Hepatocyte (in vitro differentiated cells): ENCODE measurements around the gene TUBB2A. TPM values are rescaled to one million over a fixed set of nuclear protein-coding genes. Genes with fewer than 3 reads are reported as not detected.

Experiments used
- DNase-seq: peaks from one replicate; pipeline ENCODE4 v3.0.0-alpha.2; 2016; ENCODE audit warnings: low spot score
- H2AFZ ChIP-seq: fragments of 200-600 bp; sonication (generic); 2 replicates; pipeline ENCODE4 v1.6.0; 2016; ENCODE audit warnings: antibody characterized with exemption, mild to moderate bottlenecking
- H3K27ac ChIP-seq: fragments of 200-600 bp; sonication (generic); 2 replicates; pipeline ENCODE4 v1.5.1; 2016; ENCODE audit warnings: mild to moderate bottlenecking
- H3K27me3 ChIP-seq: fragments of 200-600 bp; sonication (generic); 2 replicates; pipeline ENCODE4 v1.6.1; 2016
- H3K36me3 ChIP-seq: fragments of 200-600 bp; sonication (generic); replicated peaks from 2 replicates; pipeline ENCODE4 v1.5.1; 2016; ENCODE audit warnings: low read depth; ENCODE audit not compliant: insufficient read depth
- H3K4me1 ChIP-seq: fragments of 200-600 bp; sonication (generic); 2 replicates; pipeline ENCODE4 v1.5.1; 2016; ENCODE audit warnings: mild to moderate bottlenecking, moderate library complexity; ENCODE audit not compliant: insufficient read depth
- H3K4me2 ChIP-seq: fragments of 200-600 bp; sonication (generic); 2 replicates; pipeline ENCODE4 v1.6.0; 2016
- H3K4me3 ChIP-seq: fragments of 200-600 bp; sonication (generic); 2 replicates; pipeline ENCODE4 v1.5.1; 2016; ENCODE audit warnings: mild to moderate bottlenecking
- H3K79me2 ChIP-seq: fragments of 200-600 bp; sonication (generic); 2 replicates; pipeline ENCODE4 v1.6.0; 2017; ENCODE audit warnings: mild to moderate bottlenecking
- H3K9me2 ChIP-seq: fragments of 200-600 bp; sonication (generic); replicated peaks from 2 replicates; pipeline ENCODE4 v1.6.0; 2017; ENCODE audit warnings: mild to moderate bottlenecking; ENCODE audit not compliant: insufficient read depth
- H3K9me3 ChIP-seq: fragments of 200-600 bp; sonication (generic); 2 replicates; pipeline ENCODE4 v1.5.1; 2016; ENCODE audit warnings: low read depth, mild to moderate bottlenecking
- H4K20me1 ChIP-seq: fragments of 200-600 bp; sonication (generic); 2 replicates; pipeline ENCODE4 v1.6.0; 2016; ENCODE audit warnings: mild to moderate bottlenecking; ENCODE audit not compliant: insufficient read depth, poor library complexity, severe bottlenecking
- CTCF ChIP-seq: fragments of 200-600 bp; sonication (generic); IDR thresholded peaks from 2 replicates; pipeline ENCODE4 v1.5.1; 2016; ENCODE audit warnings: antibody characterized with exemption, mild to moderate bottlenecking; ENCODE audit not compliant: poor library complexity
- EZH2 ChIP-seq: fragments of 200-600 bp; sonication (generic); IDR thresholded peaks from 2 replicates; pipeline ENCODE4 v1.6.1; 2016; ENCODE audit warnings: antibody characterized with exemption, mild to moderate bottlenecking, borderline replicate concordance
- EZH2phosphoT487 ChIP-seq: fragments of 200-600 bp; sonication (generic); IDR thresholded peaks from one replicate; pipeline ENCODE4 v1.6.1; 2018; ENCODE audit warnings: antibody characterized with exemption, mild to moderate bottlenecking, low read depth, moderate library complexity; ENCODE audit not compliant: unreplicated experiment, severe bottlenecking
- WGBS: methylation state at CpG from one replicate; pipeline ENCODE4 v1.1.6; 2016; ENCODE audit warnings: low lambda C conversion rate; ENCODE audit errors: missing lambda C conversion rate; 5-methylcytosine and 5-hydroxymethylcytosine counted together
- polyA plus RNA-seq: library from polyadenylated mRNA; unstranded; fragments of >200 nt; fragmentation: Nextera tagmentation; extraction: Ambion mirVana; gene quantifications from 2 replicates; pipeline ENCODE4 v1.2.1, GENCODE V29; 2016
- total RNA-seq: library from RNA; depleted of rRNA; stranded (reverse); fragments of >200 nt; gene quantifications from 2 replicates; pipeline ENCODE4 v1.2.3, GENCODE V29; 2014

The TUBB2A gene
- total and polyA plus RNA-seq, 2 experiments from 2014 or later = 115 to 183 TPM

- Histone ChIP-seq H4K20me1 (no peaks in the 10 kb centered on the region), H3K4me2 (no peak overlapping the region), H3K27me3 (no peaks in the 10 kb centered on the region), H3K4me1 (no peaks in the 10 kb centered on the region), H3K9me2 (no peaks in the 10 kb centered on the region), H3K27ac (peak overlapping the region; percentile 47), H3K36me3 (no peaks in the 10 kb centered on the region), H2AFZ (no peak overlapping the region), H3K9me3 (no peaks in the 10 kb centered on the region), H3K79me2 (peaks cover 2% of the 10 kb centered on the region), H3K4me3 (no peak overlapping the region)
- no peak for DNase-seq
- WGBS = 94% methylated on average over 3 of the region's 3 CpGs
- TF ChIP-seq CTCF (no peak), EZH2 (no peak), EZH2phosphoT487 (no peak)
Measured at GRCh38 chr6:3109761-3110160, 47.6 kb downstream of the TUBB2A start.

GRCh38 chr6:3108746-3109414, 48.5 kb downstream of the TUBB2A start:
- no peaks in the 10 kb centered on the region for H3K9me2 ChIP-seq
- peaks cover 2% of the 10 kb centered on the region for H3K79me2 ChIP-seq
- H3K27ac ChIP-seq = peak overlapping the region; percentile 47
- H3K36me3 ChIP-seq = no peaks in the 10 kb centered on the region
- TF ChIP-seq CTCF = no peak
- no peak for TF ChIP-seq EZH2
- no peak for TF ChIP-seq EZH2phosphoT487
- H2AFZ ChIP-seq = no peak overlapping the region
- H3K4me2 ChIP-seq = no peak overlapping the region
- H4K20me1 ChIP-seq = no peaks in the 10 kb centered on the region
- no peaks in the 10 kb centered on the region for H3K9me3 ChIP-seq
- peak; percentile 52 for DNase-seq
- no peak overlapping the region for H3K4me3 ChIP-seq
- no peaks in the 10 kb centered on the region for H3K4me1 ChIP-seq
- H3K27me3 ChIP-seq = no peaks in the 10 kb centered on the region
- 83% methylated on average over 10 of the region's 10 CpGs for WGBS

Other genes with a start within 250 kb of the TUBB2A start
- gene SERPINB6, start 186.0 kb downstream of the TUBB2A start, total RNA-seq = 77.7 and 87.9 TPM in 2 replicates
- gene SERPINB6, start 186.0 kb downstream of the TUBB2A start, polyA plus RNA-seq = 109 and 117 TPM in 2 replicates
- gene NQO2, start 157.7 kb downstream of the TUBB2A start, total RNA-seq = 22.5 and 23.4 TPM in 2 replicates
- 28.6 and 38.5 TPM in 2 replicates for gene NQO2, start 157.7 kb downstream of the TUBB2A start, polyA plus RNA-seq
- 16.2 and 21.0 TPM in 2 replicates for gene RIPK1, start 89.0 kb downstream of the TUBB2A start, total RNA-seq
- 14.0 and 14.6 TPM in 2 replicates for gene RIPK1, start 89.0 kb downstream of the TUBB2A start, polyA plus RNA-seq
- gene BPHL, start 38.8 kb downstream of the TUBB2A start, total RNA-seq = 42.4 and 52.0 TPM in 2 replicates
- 61.2 and 77.0 TPM in 2 replicates for gene BPHL, start 38.8 kb downstream of the TUBB2A start, polyA plus RNA-seq
- gene TUBB2B, start 70.1 kb upstream of the TUBB2A start, total RNA-seq = 72.0 and 72.2 TPM in 2 replicates
- 31.2 and 36.4 TPM in 2 replicates for gene TUBB2B, start 70.1 kb upstream of the TUBB2A start, polyA plus RNA-seq
- gene PSMG4, start 101.4 kb upstream of the TUBB2A start, total RNA-seq = 8.1 and 15.5 TPM in 2 replicates
- gene PSMG4, start 101.4 kb upstream of the TUBB2A start, polyA plus RNA-seq = 26.4 and 28.1 TPM in 2 replicates